Gastroesophageal sphincter (tissue), 4 donors: ENCODE measurements around the gene LSS. TPM values are rescaled to one million over a fixed set of nuclear protein-coding genes. Genes with fewer than 3 reads are reported as not detected.

Experiments used
- ATAC-seq: fragments of 150-250 bp; one replicate; pipeline ENCODE4 v1.9.1; 2016; ENCODE audit warnings: mild to moderate bottlenecking, moderate library complexity
- H3K27ac ChIP-seq, 4 donors: fragments of 200-600 bp; sonication (generic) in 3 of 4; 1 replicate in 3 of 4; 2 replicates in 1 of 4; pipeline ENCODE4 v1.5.1; 2016 to 2019
- H3K27me3 ChIP-seq: fragments of 200-600 bp; sonication (generic); one replicate; pipeline ENCODE4 v1.5.1; 2019
- H3K36me3 ChIP-seq, 2 donors: fragments of 200-600 bp; sonication (generic); one replicate each; pipeline ENCODE4 v1.5.1; 2019; ENCODE audit warnings: control low read depth in 1 of 2
- H3K4me1 ChIP-seq, 3 donors: fragments of 200-600 bp; sonication (generic); 1 replicate in 2 of 3; 2 replicates in 1 of 3; pipeline ENCODE4 v1.5.1; 2016 to 2019; ENCODE audit warnings: control low read depth in 2 of 3
- H3K4me3 ChIP-seq, 2 donors: fragments of 200-600 bp; sonication (generic); one replicate each; pipeline ENCODE4 v1.5.1; 2019; ENCODE audit warnings: mild to moderate bottlenecking in 1 of 2, moderate library complexity in 1 of 2
- H3K9me3 ChIP-seq, 3 donors: fragments of 200-600 bp; sonication (generic); one replicate each; pipeline ENCODE4 v1.5.1; 2017 to 2019; ENCODE audit warnings: control low read depth in 2 of 3
- EP300 ChIP-seq: sonication (generic); formaldehyde crosslinking; IDR thresholded peaks from one replicate; pipeline ENCODE4 v1.6.1; 2017; ENCODE audit warnings: antibody characterized with exemption, mild to moderate bottlenecking
- POLR2A ChIP-seq, 2 donors: fragments of 450-650 bp; IDR thresholded peaks; one replicate each; pipeline ENCODE4 v1.6.1; 2017; ENCODE audit warnings: antibody characterized with exemption in 2 of 2, mild to moderate bottlenecking in 2 of 2, moderate library complexity in 1 of 2
- POLR2AphosphoS5 ChIP-seq: sonication (generic); formaldehyde crosslinking; IDR thresholded peaks from one replicate; pipeline ENCODE4 v1.6.1; 2017; ENCODE audit warnings: antibody characterized with exemption
- WGBS, 2 donors: methylation state at CpG; one replicate each; pipeline ENCODE4 v1.1.5; 2018; ENCODE audit warnings: low coverage in 1 of 2; 5-methylcytosine and 5-hydroxymethylcytosine counted together
- total RNA-seq, 4 donors: library from RNA; depleted of rRNA; stranded (reverse); fragments of >200 nt; gene quantifications; one replicate each; pipeline ENCODE4 v1.1.0, GENCODE V29; 2016
- TF ChIP-seq, protein P1 (sequence below), 4 experiments: fragments of 200-600 bp in 2 of 4; fragments of 450-650 bp in 2 of 4; sonication (generic) in 1 of 4; IDR thresholded peaks; one replicate each; pipeline ENCODE4 v1.5.1; 2017 to 2019; ENCODE audit warnings: antibody characterized with exemption in 4 of 4, mild to moderate bottlenecking in 2 of 4, moderate library complexity in 2 of 4

LSS gene
- total RNA-seq, 4 donors from 2014 or later, result 57.7 to 104 (median 85.7) TPM

GRCh38 chr21:46264046-46264689, 35.6 kb upstream of the LSS start:
- TF ChIP-seq, protein P1, sequence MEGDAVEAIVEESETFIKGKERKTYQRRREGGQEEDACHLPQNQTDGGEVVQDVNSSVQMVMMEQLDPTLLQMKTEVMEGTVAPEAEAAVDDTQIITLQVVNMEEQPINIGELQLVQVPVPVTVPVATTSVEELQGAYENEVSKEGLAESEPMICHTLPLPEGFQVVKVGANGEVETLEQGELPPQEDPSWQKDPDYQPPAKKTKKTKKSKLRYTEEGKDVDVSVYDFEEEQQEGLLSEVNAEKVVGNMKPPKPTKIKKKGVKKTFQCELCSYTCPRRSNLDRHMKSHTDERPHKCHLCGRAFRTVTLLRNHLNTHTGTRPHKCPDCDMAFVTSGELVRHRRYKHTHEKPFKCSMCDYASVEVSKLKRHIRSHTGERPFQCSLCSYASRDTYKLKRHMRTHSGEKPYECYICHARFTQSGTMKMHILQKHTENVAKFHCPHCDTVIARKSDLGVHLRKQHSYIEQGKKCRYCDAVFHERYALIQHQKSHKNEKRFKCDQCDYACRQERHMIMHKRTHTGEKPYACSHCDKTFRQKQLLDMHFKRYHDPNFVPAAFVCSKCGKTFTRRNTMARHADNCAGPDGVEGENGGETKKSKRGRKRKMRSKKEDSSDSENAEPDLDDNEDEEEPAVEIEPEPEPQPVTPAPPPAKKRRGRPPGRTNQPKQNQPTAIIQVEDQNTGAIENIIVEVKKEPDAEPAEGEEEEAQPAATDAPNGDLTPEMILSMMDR (IDR thresholded peaks at IDR 0.05), result no peak
- TF ChIP-seq POLR2A (IDR thresholded peaks at IDR 0.05), result no peak
- TF ChIP-seq EP300, result no peak
- no peak for TF ChIP-seq POLR2AphosphoS5
- Histone ChIP-seq H3K27ac (no peak overlapping the region), H3K4me3 (no peak overlapping the region), H3K4me1 (no peaks in the 10 kb centered on the region), H3K9me3 (no peaks in the 10 kb centered on the region), H3K27me3 (no peaks in the 10 kb centered on the region), H3K36me3 (peaks cover 0 to 99% of the 10 kb centered on the region in 2 donors)
- no peak for ATAC-seq
- 96 to 100% methylated on average over 3 to 4 of the region's 22 CpGs for WGBS, 2 donors

DNA sequence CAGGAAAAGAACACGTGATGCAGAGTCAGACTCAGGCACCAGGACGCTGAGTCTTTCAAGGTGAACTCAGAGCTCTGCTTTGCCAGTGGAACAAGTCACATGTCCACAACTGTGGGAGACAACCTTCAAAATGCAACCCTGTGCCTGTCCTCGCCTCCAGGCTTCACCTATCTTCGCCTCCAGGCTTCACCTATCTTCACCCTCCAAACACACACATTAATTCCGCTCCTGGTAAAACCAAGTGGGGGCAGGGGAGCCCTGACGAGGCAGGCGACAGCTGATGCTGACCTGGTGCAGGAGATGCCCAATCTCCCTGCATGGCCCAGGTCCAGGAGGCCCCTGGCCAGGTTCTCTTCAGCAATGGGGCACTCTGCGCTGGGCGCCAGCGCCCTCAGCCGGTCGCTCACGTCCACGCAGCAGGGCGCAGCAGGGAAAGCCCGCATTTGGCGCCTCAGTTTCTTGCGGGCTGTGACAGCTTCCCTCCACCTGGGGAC, 28.0 kb upstream of the LSS start:
- Histone ChIP-seq H3K4me1 (no peaks in the 10 kb centered on the region), H3K4me3 (no peak overlapping the region), H3K27me3 (no peaks in the 10 kb centered on the region), H3K27ac (no peak overlapping the region), H3K36me3 (peaks cover 0 to 100% of the 10 kb centered on the region in 2 donors), H3K9me3 (no peaks in the 10 kb centered on the region)
- no peak for ATAC-seq
- TF ChIP-seq POLR2AphosphoS5, result no peak
- TF ChIP-seq, protein P1 (IDR thresholded peaks at IDR 0.05), result no peak
- TF ChIP-seq POLR2A (IDR thresholded peaks at IDR 0.05), result no peak
- no peak for TF ChIP-seq EP300
- 84% methylated on average over 5 of the region's 18 CpGs; no CpG with 5 or more reads in 1 of the 2 donors for WGBS, 2 donors

DNA sequence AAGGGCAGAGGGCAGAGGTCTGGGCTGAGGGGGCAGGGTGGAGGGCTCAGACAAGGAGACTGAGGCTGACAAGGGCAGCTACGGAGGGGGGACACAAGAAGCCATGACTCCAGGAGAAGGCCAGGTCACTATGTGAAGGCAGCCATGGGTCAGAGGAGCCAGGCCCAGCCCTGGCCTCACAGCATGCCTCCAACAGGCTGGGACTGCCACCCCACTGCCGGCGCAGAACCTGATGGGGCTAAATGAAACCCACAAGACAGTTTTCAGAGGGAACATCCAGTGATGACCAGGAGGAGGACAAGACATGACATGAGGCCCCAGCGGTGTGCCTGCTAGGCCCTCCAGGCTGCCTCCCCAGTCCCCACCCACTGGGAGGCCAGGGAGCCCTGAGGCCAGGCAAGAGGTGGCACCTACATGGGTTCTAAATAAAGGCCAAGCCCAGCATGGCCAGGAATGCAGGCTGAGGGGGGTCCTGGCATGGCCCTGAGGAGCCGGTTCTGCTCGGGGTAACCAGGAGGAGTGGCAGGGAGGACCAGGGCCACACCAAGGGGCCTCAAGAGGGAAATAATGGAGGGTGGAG, 27.3 kb upstream of the LSS start:
- no peak for ATAC-seq
- Histone ChIP-seq H3K4me3 (no peak overlapping the region), H3K27ac (no peak overlapping the region), H3K4me1 (no peaks in the 10 kb centered on the region), H3K9me3 (no peaks in the 10 kb centered on the region), H3K27me3 (no peaks in the 10 kb centered on the region), H3K36me3 (peaks cover 0 to 100% of the 10 kb centered on the region in 2 donors)
- WGBS, 2 donors, result 85% methylated on average over 2 of the region's 6 CpGs; no CpG with 5 or more reads in 1 of the 2 donors
- TF ChIP-seq, protein P1 (IDR thresholded peaks at IDR 0.05), result no peak
- TF ChIP-seq EP300 (no peak), POLR2AphosphoS5 (no peak), POLR2A (IDR thresholded peaks at IDR 0.05) (no peak)

DNA sequence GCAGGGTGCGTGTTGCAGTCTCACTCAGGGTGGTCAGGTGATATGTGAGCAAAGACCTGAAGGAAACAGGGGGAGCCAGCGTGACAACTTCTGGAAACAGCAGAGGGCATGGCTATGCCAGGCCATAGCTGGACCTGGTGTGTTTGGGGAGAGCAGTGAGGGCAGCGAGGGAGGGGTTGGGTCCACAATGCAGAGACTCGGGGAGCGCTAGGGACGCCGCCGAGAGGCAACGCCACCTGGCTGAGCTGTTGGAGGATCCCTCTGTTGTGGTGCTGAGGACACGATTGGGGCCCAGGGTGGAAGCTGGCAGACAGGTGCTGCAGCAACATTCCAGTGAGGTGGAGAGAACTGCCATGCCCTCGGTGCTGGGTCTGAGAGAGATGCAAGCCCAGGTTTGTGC, 26.6 kb upstream of the LSS start:
- H3K36me3 ChIP-seq, result peaks cover 0 to 100% of the 10 kb centered on the region in 2 donors
- TF ChIP-seq EP300, result no peak
- TF ChIP-seq POLR2A (IDR thresholded peaks at IDR 0.05), result no peak
- TF ChIP-seq POLR2AphosphoS5, result no peak
- TF ChIP-seq, protein P1 (IDR thresholded peaks at IDR 0.05), result no peak
- no peaks in the 10 kb centered on the region for H3K4me1 ChIP-seq
- WGBS, 2 donors, result 88% methylated on average over 8 of the region's 11 CpGs; no CpG with 5 or more reads in 1 of the 2 donors
- ATAC-seq, result no peak
- no peaks in the 10 kb centered on the region for H3K27me3 ChIP-seq
- H3K9me3 ChIP-seq, result no peaks in the 10 kb centered on the region
- H3K27ac ChIP-seq, result no peak overlapping the region
- no peak overlapping the region for H3K4me3 ChIP-seq
